Heart right ventricle (tissue), 16 donors: ENCODE results near the gene CD3G. TPM values are rescaled to one million over a fixed set of nuclear protein-coding genes. Genes with fewer than 3 reads are reported as not detected.
A peak's percentile ranks its signal among the peaks of the same experiment; 100 is the strongest.

Experiments
- ATAC-seq, 8 donors: fragments of 200-7000 bp; cut with Tn5 transposase; one replicate each; pipeline ENCODE4 v1.9.1; 2020; ENCODE audit warnings: mild to moderate bottlenecking in 8 of 8, moderate library complexity in 8 of 8, moderate number of reproducible peaks in 1 of 8
- DNase-seq, 2 donors: peaks; one replicate each; pipeline ENCODE4 v3.0.0-alpha.2; 2020
- H3K27ac ChIP-seq, 10 donors: fragments of 200-600 bp; sonication (generic) in 2 of 10; one replicate each; pipeline versions ENCODE4 v1.5.0 to v1.8.0; 2020 to 2022; ENCODE audit warnings: mild to moderate bottlenecking in 3 of 10
- H3K27me3 ChIP-seq, 7 donors: fragments of 200-600 bp; one replicate each; pipeline ENCODE4 v1.8.0; 2021 to 2022; ENCODE audit warnings: mild to moderate bottlenecking in 2 of 7
- H3K36me3 ChIP-seq, 9 donors: fragments of 200-600 bp; sonication (generic) in 1 of 9; one replicate each; pipeline versions ENCODE4 v1.5.0 to v1.8.0; 2020 to 2022; ENCODE audit warnings: mild to moderate bottlenecking in 2 of 9
- H3K4me1 ChIP-seq, 9 donors: fragments of 200-600 bp; sonication (generic) in 1 of 9; one replicate each; pipeline versions ENCODE4 v1.5.0 to v1.8.0; 2020 to 2022; ENCODE audit warnings: mild to moderate bottlenecking in 4 of 9
- H3K4me3 ChIP-seq, 10 donors: fragments of 200-600 bp; sonication (generic) in 2 of 10; one replicate each; pipeline versions ENCODE4 v1.5.0 to v1.8.0; 2020 to 2022; ENCODE audit warnings: mild to moderate bottlenecking in 7 of 10, moderate library complexity in 2 of 10
- H3K9me3 ChIP-seq, 11 donors: fragments of 200-600 bp in 10 of 11; sonication (generic) in 2 of 11; one replicate each; pipeline versions ENCODE4 v1.5.0 to v1.8.0; 2013 to 2022; ENCODE audit warnings: mild to moderate bottlenecking in 2 of 11, control low read depth in 1 of 11, moderate library complexity in 1 of 11
- WGBS, 2 donors: extraction: QIAGEN DNeasy Blood & Tissue Kit; methylation state at CpG; one replicate each; pipeline ENCODE4 v1.1.7; 2013; ENCODE audit warnings: inconsistent platforms in 1 of 2; 5-methylcytosine and 5-hydroxymethylcytosine counted together
- intact Hi-C, 10 donors: fragments of 100-400 bp; cut with DNase I; formaldehyde crosslinking; loops; one replicate each; pipeline versions ENCODE4 v1.11.1 to v1.14.2; 2022
- polyA plus RNA-seq, 2 donors: library from polyadenylated mRNA; stranded (reverse); fragments of 200-250 nt; gene quantifications; one replicate each; pipeline ENCODE4 v1.2.3, GENCODE V29; 2013
- total RNA-seq, 10 donors: library from RNA; stranded (reverse); fragmentation: NEBNext Ultra II Directional in 3 of 10; extraction: Animal tissue kit (Norgen Biotek cat#: 25700) in 3 of 10; gene quantifications; one replicate each; pipeline versions ENCODE4 v1.2.1 to v1.2.4, GENCODE V29; 2021 to 2023
- TF ChIP-seq, protein P1 (sequence below), 9 donors: fragments of 200-600 bp; sonication (generic) in 2 of 9; IDR thresholded peaks; one replicate each; pipeline versions ENCODE4 v1.5.0 to v1.8.0; 2021 to 2022; ENCODE audit warnings: antibody characterized with exemption in 9 of 9, mild to moderate bottlenecking in 5 of 9, moderate library complexity in 1 of 9
- donor health status: Arrhythmogenic right ventricular cardiomyopathy.
- donor health status: ischemic (EF 13 %, LVEDD 7.1; RV severe dilation, severe dysfunction).
- donor health status: healthy with polysubstance abuse.
- donor health status: DM: no; HTN: yes; CAD: no.
- donor health status: DM: no; HTN: no; CAD: no.
- donor health status: ischemic (EF 25% LVEDD 6.9; RV normal size, moderate dysfunction).
- donor health status: ischemic (EF 25% LVEDD 5.7; RV mildly dilated, moderate dysfunction).
- donor health status: healthy.
- donor health status: DM: yes; HTN: yes; CAD: no.
- donor health status: Ischemic cardiomyopathy.
- donor health status: ischemic (EF 35%, LVEDD 5.7; RV mildly dilated, moderate dysfunction).
- donor health status: nonischemic (EF 11% LVEDD 7.7; RV severe dilation, severe dysfunction).
- donor health status: DM: yes; HTN: yes; CAD: no.
- donor health status: PGD.
- donor health status: ischemic (EF 29% LVEDD 5.4; RV normal size, mild dysfunction).
- donor health status: nonischemic (EF 23%, LVEDD 6.1; RV moderate dilation, normal function).

Gene CD3G
- total and polyA plus RNA-seq, 12 donors: 0.06 to 5.7 (median 0.39) TPM; not detected in 5

DNA sequence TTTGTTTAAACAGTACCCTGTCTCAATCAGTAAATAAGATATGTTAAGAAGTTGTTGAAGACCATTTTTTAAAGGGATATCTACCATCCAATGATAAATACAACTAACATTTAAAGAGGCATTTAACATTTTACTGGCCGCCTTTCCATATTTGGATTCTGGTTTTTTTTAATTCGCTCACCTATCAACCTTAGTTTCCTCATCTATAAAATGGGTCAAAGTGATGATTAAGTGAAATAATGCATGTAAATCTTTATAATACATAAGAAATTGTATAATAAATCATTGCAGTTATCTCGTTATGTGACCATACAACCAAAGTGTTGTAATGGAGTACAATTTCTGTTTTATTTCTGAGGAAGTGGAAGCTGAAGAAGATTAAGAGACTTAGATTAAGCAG is 39.5 kb downstream of the CD3G start:
- no peaks in the 10 kb centered on the region for H3K9me3 ChIP-seq
- WGBS, 2 donors: 95 to 99% methylated on average over 3 of the region's 3 CpGs
- peaks cover 3 to 100% (median 92%) of the 10 kb centered on the region in 9 donors for H3K36me3 ChIP-seq
- peaks cover 0 to 5% (median 0%) of the 10 kb centered on the region in 9 donors for H3K4me1 ChIP-seq
- H3K27ac ChIP-seq: no peak overlapping the region
- intact Hi-C loops: loop anchor here in 1 of 10 donors (5.0 kb wide), 1 partner anchor 114 kb away; no protein-coding TSS in a partner anchor
- no peaks in the 10 kb centered on the region for H3K27me3 ChIP-seq
- ATAC-seq: no peak
- TF ChIP-seq, protein P1, sequence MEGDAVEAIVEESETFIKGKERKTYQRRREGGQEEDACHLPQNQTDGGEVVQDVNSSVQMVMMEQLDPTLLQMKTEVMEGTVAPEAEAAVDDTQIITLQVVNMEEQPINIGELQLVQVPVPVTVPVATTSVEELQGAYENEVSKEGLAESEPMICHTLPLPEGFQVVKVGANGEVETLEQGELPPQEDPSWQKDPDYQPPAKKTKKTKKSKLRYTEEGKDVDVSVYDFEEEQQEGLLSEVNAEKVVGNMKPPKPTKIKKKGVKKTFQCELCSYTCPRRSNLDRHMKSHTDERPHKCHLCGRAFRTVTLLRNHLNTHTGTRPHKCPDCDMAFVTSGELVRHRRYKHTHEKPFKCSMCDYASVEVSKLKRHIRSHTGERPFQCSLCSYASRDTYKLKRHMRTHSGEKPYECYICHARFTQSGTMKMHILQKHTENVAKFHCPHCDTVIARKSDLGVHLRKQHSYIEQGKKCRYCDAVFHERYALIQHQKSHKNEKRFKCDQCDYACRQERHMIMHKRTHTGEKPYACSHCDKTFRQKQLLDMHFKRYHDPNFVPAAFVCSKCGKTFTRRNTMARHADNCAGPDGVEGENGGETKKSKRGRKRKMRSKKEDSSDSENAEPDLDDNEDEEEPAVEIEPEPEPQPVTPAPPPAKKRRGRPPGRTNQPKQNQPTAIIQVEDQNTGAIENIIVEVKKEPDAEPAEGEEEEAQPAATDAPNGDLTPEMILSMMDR (IDR thresholded peaks at IDR 0.05): no peak
- H3K4me3 ChIP-seq: no peak overlapping the region
- no peak for DNase-seq

DNA sequence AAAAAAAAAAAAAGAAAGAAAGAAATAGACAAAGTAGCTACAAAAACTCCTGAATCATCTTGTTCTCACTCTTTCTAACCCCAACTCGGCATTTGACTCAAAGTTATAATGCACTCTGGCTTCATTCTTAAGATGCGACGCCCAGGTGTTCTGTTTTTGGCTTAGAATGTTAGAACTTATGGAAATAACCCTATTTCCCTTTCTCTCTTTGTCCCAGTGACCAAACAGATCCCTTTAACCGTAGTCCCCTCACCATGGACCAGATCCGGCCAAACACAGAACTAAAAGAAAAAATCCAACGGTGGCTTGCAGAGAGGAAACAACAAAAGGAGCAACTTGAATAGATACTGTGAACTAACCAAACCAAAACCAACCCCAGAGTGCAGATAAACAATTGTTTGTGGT is 52.0 kb downstream of the CD3G start:
- no peak for ATAC-seq
- no peak overlapping the region for H3K4me3 ChIP-seq
- H3K36me3 ChIP-seq: peaks cover 0 to 87% (median 42%) of the 10 kb centered on the region in 9 donors
- no peaks in the 10 kb centered on the region for H3K9me3 ChIP-seq
- no peaks in the 10 kb centered on the region for H3K27me3 ChIP-seq
- no peak for DNase-seq
- TF ChIP-seq, protein P1 (IDR thresholded peaks at IDR 0.05): no peak
- WGBS, 2 donors: 93% methylated on average over 6 of the region's 6 CpGs
- peaks cover 0 to 14% (median 5%) of the 10 kb centered on the region in 9 donors for H3K4me1 ChIP-seq
- peak overlapping the region in 1 of 10 donors; percentile 24 for H3K27ac ChIP-seq
- intact Hi-C loops: loop anchor here in 2 of 10 donors (5.0 kb wide), 2 partner anchors 96 to 106 kb away; no protein-coding TSS in a partner anchor

DNA sequence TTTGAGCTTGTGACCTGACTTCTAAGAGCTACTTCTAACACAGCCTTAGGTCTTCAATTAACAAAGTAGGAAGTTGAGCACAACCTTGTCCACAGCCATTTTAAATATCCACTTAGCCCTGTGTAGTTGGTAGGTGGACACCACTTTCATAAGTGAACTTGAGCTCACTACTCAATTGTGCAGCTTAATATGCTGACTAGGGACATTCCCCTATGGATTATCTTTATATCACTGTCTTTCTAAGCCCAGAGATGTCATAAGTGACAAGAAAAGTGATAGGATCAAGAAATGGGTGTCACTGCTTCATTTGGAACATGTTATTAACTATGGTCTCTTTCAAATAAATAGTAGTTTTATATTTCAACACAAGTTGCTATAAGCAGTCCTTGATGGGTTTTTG is 53.3 kb downstream of the CD3G start:
- peaks cover 0 to 73% (median 29%) of the 10 kb centered on the region in 9 donors for H3K36me3 ChIP-seq
- ATAC-seq (no peak), DNase-seq (no peak)
- H3K27me3 ChIP-seq: no peaks in the 10 kb centered on the region
- TF ChIP-seq, protein P1 (IDR thresholded peaks at IDR 0.05): no peak
- peaks cover 0 to 16% (median 9%) of the 10 kb centered on the region in 9 donors for H3K4me1 ChIP-seq
- intact Hi-C loops: loop anchor here in 2 of 10 donors (5.0 kb wide), 2 partner anchors 95 to 105 kb away; no protein-coding TSS in a partner anchor
- no peak overlapping the region for H3K27ac ChIP-seq
- no peaks in the 10 kb centered on the region for H3K9me3 ChIP-seq
- no peak overlapping the region for H3K4me3 ChIP-seq

DNA sequence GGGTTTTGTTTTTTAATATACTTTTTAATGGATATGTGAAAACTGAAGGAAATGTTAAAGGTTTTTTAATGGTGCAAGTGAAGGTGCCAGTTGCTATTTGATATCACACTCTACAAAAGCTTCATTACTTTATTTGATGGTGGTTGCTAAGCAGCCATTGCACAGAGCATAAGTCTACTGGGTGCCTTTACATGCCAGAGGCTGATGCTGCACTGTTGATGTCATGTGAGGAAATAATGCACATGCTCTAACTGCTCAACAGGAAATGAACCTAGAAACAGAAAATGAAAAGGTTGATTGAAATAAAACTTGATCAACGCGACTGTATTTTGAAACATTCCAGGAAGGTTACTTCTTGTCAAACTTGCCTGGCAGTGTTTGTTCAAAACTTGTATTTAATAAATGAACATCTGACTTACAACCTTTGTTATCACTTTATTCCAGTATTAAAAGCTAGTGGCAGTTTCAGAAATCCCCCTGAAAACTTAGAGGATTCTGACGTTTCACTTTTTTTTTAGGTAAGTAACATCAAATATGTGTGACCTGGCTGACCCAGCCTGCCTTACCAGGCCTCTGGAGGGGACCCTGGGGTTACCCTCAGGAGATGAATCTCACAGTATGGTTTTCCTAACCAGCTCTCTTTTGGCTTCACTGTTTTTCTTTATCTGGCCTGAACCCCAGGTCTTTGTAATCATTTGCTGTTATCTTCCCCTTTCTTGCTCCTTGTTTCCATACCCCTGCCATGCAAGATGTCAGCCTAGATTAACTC is 54.8 kb downstream of the CD3G start:
- Histone ChIP-seq H3K27me3 (no peaks in the 10 kb centered on the region), H3K4me1 (peaks cover 0 to 31% (median 24%) of the 10 kb centered on the region in 9 donors), H3K4me3 (no peak overlapping the region), H3K36me3 (peaks cover 0 to 60% (median 14%) of the 10 kb centered on the region in 9 donors), H3K9me3 (no peaks in the 10 kb centered on the region), H3K27ac (peak overlapping the region in 2 of 10 donors; percentile 6 to 94)
- 58 to 72% methylated on average over 3 of the region's 3 CpGs for WGBS, 2 donors
- DNase-seq (no peak), ATAC-seq (no peak)
- TF ChIP-seq, protein P1 (IDR thresholded peaks at IDR 0.05): no peak
- intact Hi-C loops: loop anchor here in 2 of 10 donors (5.0 kb wide), 2 partner anchors 93 to 103 kb away; no protein-coding TSS in a partner anchor
